ENCODE data around the gene GOLGA8B. TPM values are rescaled to one million over a fixed set of nuclear protein-coding genes. Genes with fewer than 3 reads are reported as not detected.
"Not testable (repeated sequence)": the region's sequence is repeated elsewhere in the genome, so short reads cannot be mapped to it uniquely, and the experiment has no call there.

GOLGA8B gene
- total RNA-seq, 2 donors from 2014 or later = 83.0 to 197 TPM

- H3K27me3 ChIP-seq (replicated peaks; ENCODE audit: insufficient read depth); H3K4me3 ChIP-seq; DNase-seq (ENCODE audit: low spot score); intact Hi-C loops (cut with DNase I); H3K4me1 ChIP-seq (replicated peaks); H3K9me3 ChIP-seq; H3K36me3 ChIP-seq; H3K27ac ChIP-seq: not testable (repeated sequence)
- 100% methylated on average over 2 of the region's 6 CpGs for WGBS
These were observed 22.6 kb downstream of the GOLGA8B start for GRCh38 chr15:34560814-34561213.

- H3K4me3 ChIP-seq; H3K9me3 ChIP-seq; H3K27me3 ChIP-seq (replicated peaks; ENCODE audit: insufficient read depth); intact Hi-C loops (cut with DNase I); H3K27ac ChIP-seq; H3K4me1 ChIP-seq (replicated peaks); DNase-seq (ENCODE audit: low spot score); H3K36me3 ChIP-seq: not testable (repeated sequence)
- 95% methylated on average over 5 of the region's 5 CpGs for WGBS
These were observed 23.7 kb downstream of the GOLGA8B start for GRCh38 chr15:34559764-34560163.

GRCh38 chr15:34555162-34555561 lies 28.3 kb downstream of the GOLGA8B start:
- H3K36me3 ChIP-seq; DNase-seq (ENCODE audit: low spot score); H3K4me3 ChIP-seq; intact Hi-C loops (cut with DNase I); H3K4me1 ChIP-seq (replicated peaks); H3K27ac ChIP-seq; H3K27me3 ChIP-seq (replicated peaks; ENCODE audit: insufficient read depth); H3K9me3 ChIP-seq: not testable (repeated sequence)
- WGBS = no CpG with 5 or more reads among the region's 7 CpGs

GRCh38 chr15:34554716-34555115 lies 28.7 kb downstream of the GOLGA8B start:
- intact Hi-C loops (cut with DNase I); H3K27me3 ChIP-seq (replicated peaks; ENCODE audit: insufficient read depth); H3K4me1 ChIP-seq (replicated peaks); DNase-seq (ENCODE audit: low spot score); H3K9me3 ChIP-seq; H3K27ac ChIP-seq; H3K4me3 ChIP-seq; H3K36me3 ChIP-seq: not testable (repeated sequence)
- WGBS = no CpG with 5 or more reads among the region's 9 CpGs

- H3K9me3 ChIP-seq; H3K36me3 ChIP-seq; intact Hi-C loops (cut with DNase I); H3K4me3 ChIP-seq; H3K27ac ChIP-seq; DNase-seq (ENCODE audit: low spot score); H3K27me3 ChIP-seq (replicated peaks; ENCODE audit: insufficient read depth); H3K4me1 ChIP-seq (replicated peaks): not testable (repeated sequence)
- 100% methylated on average over 3 of the region's 5 CpGs for WGBS
These were observed 29.3 kb downstream of the GOLGA8B start for GRCh38 chr15:34554126-34554525.

GRCh38 chr15:34550129-34550528 lies 33.3 kb downstream of the GOLGA8B start:
- DNase-seq (ENCODE audit: low spot score); H3K9me3 ChIP-seq; H3K27me3 ChIP-seq (replicated peaks; ENCODE audit: insufficient read depth); intact Hi-C loops (cut with DNase I); H3K4me3 ChIP-seq; H3K4me1 ChIP-seq (replicated peaks); H3K36me3 ChIP-seq; H3K27ac ChIP-seq: not testable (repeated sequence)
- no CpG with 5 or more reads among the region's 3 CpGs for WGBS

- H3K4me1 ChIP-seq (replicated peaks); intact Hi-C loops (cut with DNase I); H3K27me3 ChIP-seq (replicated peaks; ENCODE audit: insufficient read depth); H3K9me3 ChIP-seq; DNase-seq (ENCODE audit: low spot score); H3K4me3 ChIP-seq; H3K36me3 ChIP-seq; H3K27ac ChIP-seq: not testable (repeated sequence)
- WGBS = 100% methylated on average over 1 of the region's 4 CpGs
These were observed 34.1 kb downstream of the GOLGA8B start for GRCh38 chr15:34549381-34549809.

- H3K9me3 ChIP-seq; H3K27ac ChIP-seq; DNase-seq (ENCODE audit: low spot score); H3K4me3 ChIP-seq; H3K4me1 ChIP-seq (replicated peaks); H3K27me3 ChIP-seq (replicated peaks; ENCODE audit: insufficient read depth); intact Hi-C loops (cut with DNase I); H3K36me3 ChIP-seq: not testable (repeated sequence)
- WGBS = no CpG with 5 or more reads among the region's 7 CpGs
These were observed 39.4 kb downstream of the GOLGA8B start for GRCh38 chr15:34543860-34544649.

GRCh38 chr15:34535857-34536256 lies 47.6 kb downstream of the GOLGA8B start:
- H3K4me1 ChIP-seq (replicated peaks); H3K36me3 ChIP-seq; H3K27me3 ChIP-seq (replicated peaks; ENCODE audit: insufficient read depth); H3K27ac ChIP-seq; DNase-seq (ENCODE audit: low spot score); H3K9me3 ChIP-seq; intact Hi-C loops (cut with DNase I); H3K4me3 ChIP-seq: not testable (repeated sequence)
- no CpG with 5 or more reads among the region's 13 CpGs for WGBS

Small RNA genes within 50 kb of the gene (small RNA-seq; reads per million reads assigned to genes)
- gene RF00425 = 0 reads per million in 2 donors

Other genes starting within 250 kb of the GOLGA8B start
- 10 to 100 TPM; 10.2 to 36.8 TPM for gene SLC12A6, start 245.9 kb downstream of the GOLGA8B start, total RNA-seq
- 100 to 1,000 TPM; 130 to 141 TPM for gene NOP10, start 240.5 kb downstream of the GOLGA8B start, total RNA-seq
- gene NUTM1, start 240.3 kb downstream of the GOLGA8B start, total RNA-seq = 1 to 10 TPM in 1 of 2 donors, not detected in 1; 6.9 TPM
- 10 to 100 TPM; 12.5 to 13.1 TPM for gene LPCAT4, start 216.5 kb downstream of the GOLGA8B start, total RNA-seq
- 10 to 100 TPM; 24.5 to 63.7 TPM for gene GOLGA8A, start 145.8 kb downstream of the GOLGA8B start, total RNA-seq
- not detected for gene GJD2, start 171.3 kb upstream of the GOLGA8B start, total RNA-seq
- 10 to 100 TPM in 1 of 2 donors, 1 to 10 TPM in 1; 9.6 to 21.5 TPM for gene ACTC1, start 211.9 kb upstream of the GOLGA8B start, total RNA-seq

Data from prostate gland (tissue), 2 donors.